GM10266 (cell line): Measurements from ENCODE around the gene LPCAT4.

Experiments
- DNase-seq: peaks from one replicate; pipeline ENCODE4 v3.0.0; 2012; ENCODE audit errors: extremely low spot score
- CTCF ChIP-seq: IDR thresholded peaks from 2 replicates; pipeline ENCODE4 v1.5.1; 2012; ENCODE audit warnings: mild to moderate bottlenecking, low read depth; ENCODE audit not compliant: control insufficient read depth, insufficient read depth; ENCODE audit errors: missing control alignments

Gene LPCAT4

GRCh38 chr15:34331809-34332208, 35.2 kb downstream of the LPCAT4 start:
- no peak for TF ChIP-seq CTCF
- no peak for DNase-seq

GRCh38 chr15:34330279-34330678, 36.7 kb downstream of the LPCAT4 start:
- DNase-seq, result no peak
- no peak for TF ChIP-seq CTCF

- DNase-seq, result no peak
Observed at GRCh38 chr15:34329006-34329405, 38.0 kb downstream of the LPCAT4 start.

GRCh38 chr15:34327906-34328305, 39.1 kb downstream of the LPCAT4 start:
- TF ChIP-seq CTCF, result no peak
- no peak for DNase-seq

More at GRCh38 chr15:34329006-34329405, 38.0 kb downstream of the LPCAT4 start:
- no peak for TF ChIP-seq CTCF

- no peak for DNase-seq
- no peak for TF ChIP-seq CTCF
Observed at GRCh38 chr15:34325368-34325767, 41.6 kb downstream of the LPCAT4 start.

- no peak for DNase-seq
- TF ChIP-seq CTCF, result no peak
Observed at GRCh38 chr15:34324933-34325332, 42.1 kb downstream of the LPCAT4 start.

- TF ChIP-seq CTCF, result no peak
- no peak for DNase-seq
Observed at GRCh38 chr15:34323217-34323616, 43.8 kb downstream of the LPCAT4 start.
